Common myeloid progenitor, CD34-positive (primary cell): ENCODE measurements around the gene SELENOW.

Experiments
- CTCF ChIA-PET: fragments of 350-600 bp; sonication (Branson Sonifier 250); formaldehyde crosslinking; loops from one replicate; lab custom pipeline; 2021; ENCODE audit warnings: antibody characterized with exemption; lab: Charles Lee
- POLR2A ChIA-PET: fragments of 350-600 bp; sonication (Branson Sonifier 250); formaldehyde crosslinking; loops from one replicate; lab custom pipeline; 2021; ENCODE audit warnings: antibody characterized with exemption; lab: Charles Lee
- DNase-seq, 3 donors: peaks; one replicate each; pipeline versions ENCODE4 v3.0.0 to v3.0.0-alpha.2; 2013
- H3K27ac ChIP-seq, 2 experiments: 1 replicate in 1 of 2; 2 replicates in 1 of 2; pipeline ENCODE4 v1.7.0; 2013; ENCODE audit warnings: inconsistent platforms in 2 of 2, low read length in 2 of 2, mild to moderate bottlenecking in 2 of 2, low read depth in 1 of 2, moderate library complexity in 1 of 2; ENCODE audit not compliant: severe bottlenecking in 2 of 2, insufficient read depth in 1 of 2, poor library complexity in 1 of 2
- H3K27me3 ChIP-seq, 5 experiments: replicated peaks in 2 of 5; 1 replicate in 3 of 5; 2 replicates in 2 of 5; pipeline versions ENCODE4 v1.6.1 to v1.7.0; 2013; ENCODE audit warnings: low read length in 4 of 5, mild to moderate bottlenecking in 2 of 5, moderate library complexity in 2 of 5, inconsistent platforms in 1 of 5; ENCODE audit not compliant: insufficient read depth in 5 of 5, control insufficient read depth in 4 of 5
- H3K36me3 ChIP-seq, 4 experiments: 1 replicate in 2 of 4; 2 replicates in 2 of 4; pipeline versions ENCODE4 v1.6.1 to v1.7.0; 2013; ENCODE audit warnings: low read length in 3 of 4, control low read depth in 1 of 4, mild to moderate bottlenecking in 1 of 4; ENCODE audit not compliant: control insufficient read depth in 4 of 4, insufficient read depth in 4 of 4
- H3K4me1 ChIP-seq, 4 experiments: 1 replicate in 3 of 4; 2 replicates in 1 of 4; pipeline versions ENCODE4 v1.6.1 to v1.7.1; 2013; ENCODE audit warnings: low read length in 3 of 4, mild to moderate bottlenecking in 3 of 4, control low read depth in 1 of 4, inconsistent platforms in 1 of 4, moderate library complexity in 1 of 4; ENCODE audit not compliant: control insufficient read depth in 4 of 4, insufficient read depth in 4 of 4; ENCODE audit errors: control extremely low read depth in 1 of 4
- H3K4me3 ChIP-seq, 7 experiments: 1 replicate in 4 of 7; 2 replicates in 3 of 7; pipeline versions ENCODE4 v1.5.1 to v1.7.0; 2013; ENCODE audit warnings: mild to moderate bottlenecking in 7 of 7, low read length in 6 of 7, moderate library complexity in 6 of 7, inconsistent platforms in 2 of 7, low read depth in 2 of 7, control low read depth in 1 of 7; ENCODE audit not compliant: insufficient read depth in 4 of 7, control insufficient read depth in 1 of 7; ENCODE audit errors: extremely low read depth in 1 of 7
- H3K9me3 ChIP-seq, 5 experiments: 1 replicate in 4 of 5; 2 replicates in 1 of 5; pipeline versions ENCODE4 v1.6.1 to v1.7.1; 2013; ENCODE audit warnings: low read length in 4 of 5, mild to moderate bottlenecking in 2 of 5, inconsistent platforms in 1 of 5, low read depth in 1 of 5, moderate library complexity in 1 of 5; ENCODE audit not compliant: control insufficient read depth in 4 of 5, insufficient read depth in 2 of 5; ENCODE audit errors: control extremely low read depth in 1 of 5
- WGBS: methylation state at CpG from one replicate; pipeline ENCODE4 v1.1.5; 2013; ENCODE audit not compliant: insufficient coverage; 5-methylcytosine and 5-hydroxymethylcytosine counted together

SELENOW gene

GRCh38 chr19:47756953-47757608 lies 21.4 kb upstream of the SELENOW start:
- Histone ChIP-seq H3K27ac (no peak overlapping the region), H3K4me1 (no peaks in the 10 kb centered on the region), H3K27me3 (no peaks in the 10 kb centered on the region), H3K9me3 (peaks cover 0 to 2% (median 0%) of the 10 kb centered on the region in 5 experiments), H3K4me3 (no peak overlapping the region), H3K36me3 (peaks cover 3 to 72% (median 60%) of the 10 kb centered on the region in 4 experiments)
- 99% methylated on average over 22 of the region's 22 CpGs for WGBS
- ChIA-PET POLR2A (interaction anchor here (1.2 kb wide), 1 partner anchor 10 kb away, joined by 3 read pairs; no protein-coding TSS in a partner anchor), CTCF (interaction anchor here (0.9 to 1.7 kb wide), 5 partner anchors 8 to 45 kb away, joined by 3 to 5 read pairs (median 4); partner anchors contain the start of genes EHD2 and SELENOW)
- DNase-seq, result no peak

- no peak overlapping the region for H3K4me3 ChIP-seq
- H3K27me3 ChIP-seq, result no peaks in the 10 kb centered on the region
- peaks cover 0 to 2% (median 0%) of the 10 kb centered on the region in 5 experiments for H3K9me3 ChIP-seq
- POLR2A ChIA-PET, result interaction anchor here (0.6 to 1.2 kb wide), 3 partner anchors 8 to 13 kb away, joined by 3 read pairs; partner anchors contain the start of gene NOP53
- WGBS, result 100% methylated on average over 8 of the region's 14 CpGs
- CTCF ChIA-PET, result interaction anchor here (0.6 to 2.2 kb wide), 7 partner anchors 7 to 944 kb away, joined by 3 to 8 read pairs (median 4); partner anchors contain the start of genes EHD2 and SELENOW
- peaks cover 3 to 65% (median 53%) of the 10 kb centered on the region in 4 experiments for H3K36me3 ChIP-seq
- no peak for DNase-seq
- no peaks in the 10 kb centered on the region for H3K4me1 ChIP-seq
- no peak overlapping the region for H3K27ac ChIP-seq
Measured at GRCh38 chr19:47757617-47758442, 20.7 kb upstream of the SELENOW start.

DNA sequence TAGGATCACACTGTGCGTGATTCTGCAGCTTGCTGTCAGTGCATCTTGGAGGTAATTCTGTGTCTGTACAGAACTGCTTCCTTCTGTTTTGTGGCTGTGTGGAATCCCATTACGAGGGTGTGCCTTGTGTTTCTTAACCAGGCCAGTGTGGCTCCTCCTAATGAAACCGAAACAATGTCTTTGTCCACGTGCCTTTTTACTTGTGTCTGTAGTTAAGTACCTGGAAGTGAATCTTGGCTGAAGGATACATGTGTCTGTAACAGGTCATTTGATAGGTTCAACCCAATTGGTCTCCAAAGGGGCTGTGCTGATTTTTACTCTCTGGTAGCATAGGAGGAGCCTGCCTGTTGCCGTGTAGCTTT lies 20.1 kb upstream of the SELENOW start:
- 98% methylated on average over 4 of the region's 5 CpGs for WGBS
- Histone ChIP-seq H3K4me1 (no peaks in the 10 kb centered on the region), H3K9me3 (peaks cover 0 to 2% (median 0%) of the 10 kb centered on the region in 5 experiments), H3K27ac (no peak overlapping the region), H3K27me3 (no peaks in the 10 kb centered on the region), H3K36me3 (peaks cover 3 to 59% (median 49%) of the 10 kb centered on the region in 4 experiments), H3K4me3 (no peak overlapping the region)
- no peak for DNase-seq
- CTCF ChIA-PET, result interaction anchor here (0.6 to 2.2 kb wide), 5 partner anchors 9 to 945 kb away, joined by 3 to 8 read pairs (median 4); partner anchors contain the start of gene EHD2
- POLR2A ChIA-PET, result interaction anchor here (0.6 to 0.7 kb wide), 2 partner anchors 8 to 13 kb away, joined by 3 read pairs; partner anchors contain the start of gene NOP53

GRCh38 chr19:47760632-47760999 lies 17.9 kb upstream of the SELENOW start:
- POLR2A ChIA-PET, result no interaction called here
- no peak for DNase-seq
- Histone ChIP-seq H3K27me3 (no peaks in the 10 kb centered on the region), H3K27ac (no peak overlapping the region), H3K4me3 (no peak overlapping the region), H3K9me3 (peaks cover 0 to 2% (median 0%) of the 10 kb centered on the region in 5 experiments), H3K4me1 (peaks cover 0 to 4% (median 2%) of the 10 kb centered on the region in 4 experiments), H3K36me3 (peaks cover 3 to 39% (median 35%) of the 10 kb centered on the region in 4 experiments)
- CTCF ChIA-PET, result interaction anchor here (0.8 kb wide), 1 partner anchor 476 kb away, joined by 3 read pairs; no protein-coding TSS in a partner anchor
- 100% methylated on average over 3 of the region's 5 CpGs for WGBS

- H3K27me3 ChIP-seq, result no peaks in the 10 kb centered on the region
- H3K9me3 ChIP-seq, result peaks cover 0 to 2% (median 0%) of the 10 kb centered on the region in 5 experiments
- H3K36me3 ChIP-seq, result peaks cover 3 to 29% (median 26%) of the 10 kb centered on the region in 4 experiments
- ChIA-PET POLR2A (no interaction called here), CTCF (no interaction called here)
- no peak for DNase-seq
- no peak overlapping the region for H3K4me3 ChIP-seq
- H3K27ac ChIP-seq, result no peak overlapping the region
- H3K4me1 ChIP-seq, result peaks cover 0 to 4% (median 2%) of the 10 kb centered on the region in 4 experiments
- WGBS, result 96% methylated on average over 4 of the region's 5 CpGs
Measured at GRCh38 chr19:47761566-47761965, 16.9 kb upstream of the SELENOW start.

GRCh38 chr19:47762151-47762550 lies 16.4 kb upstream of the SELENOW start:
- POLR2A ChIA-PET, result no interaction called here
- no peak for DNase-seq
- no peak overlapping the region for H3K4me3 ChIP-seq
- H3K36me3 ChIP-seq, result peaks cover 3 to 24% (median 20%) of the 10 kb centered on the region in 4 experiments
- peaks cover 0 to 2% (median 0%) of the 10 kb centered on the region in 5 experiments for H3K9me3 ChIP-seq
- H3K27me3 ChIP-seq, result no peaks in the 10 kb centered on the region
- no peak overlapping the region for H3K27ac ChIP-seq
- WGBS, result 94% methylated on average over 3 of the region's 3 CpGs
- peaks cover 0 to 4% (median 2%) of the 10 kb centered on the region in 4 experiments for H3K4me1 ChIP-seq
- CTCF ChIA-PET, result interaction anchor here (1.5 kb wide), 1 partner anchor 9 kb away, joined by 3 read pairs; no protein-coding TSS in a partner anchor
